ENCODE results near the gene GNG2. TPM values are rescaled to one million over a fixed set of nuclear protein-coding genes. Genes with fewer than 3 reads are reported as not detected.

The GNG2 gene
- total RNA-seq, 1 donor = 4.3 TPM

DNA sequence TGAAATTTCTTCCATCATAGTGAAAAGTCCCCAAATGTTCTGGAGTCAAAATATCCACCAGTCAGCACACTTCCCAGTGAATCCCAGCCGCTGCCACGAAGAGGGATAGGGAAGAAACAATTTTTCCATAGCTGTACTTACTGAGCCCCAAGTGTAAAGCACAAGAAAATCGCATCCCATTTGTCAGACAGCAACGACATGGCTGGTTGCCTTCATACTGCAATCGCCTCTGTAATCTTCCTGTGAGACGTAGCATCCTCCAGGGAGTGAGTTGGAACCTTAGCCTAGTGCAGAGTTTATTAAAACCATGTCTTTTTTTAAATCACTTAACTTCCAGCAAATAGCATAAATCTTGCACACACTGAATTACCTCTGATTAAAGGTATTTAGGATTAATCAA, 56.8 kb downstream of the GNG2 start:
- H3K4me3 ChIP-seq (ENCODE audit: low read depth, low read length) = no peak overlapping the region
- TF ChIP-seq, protein P1, sequence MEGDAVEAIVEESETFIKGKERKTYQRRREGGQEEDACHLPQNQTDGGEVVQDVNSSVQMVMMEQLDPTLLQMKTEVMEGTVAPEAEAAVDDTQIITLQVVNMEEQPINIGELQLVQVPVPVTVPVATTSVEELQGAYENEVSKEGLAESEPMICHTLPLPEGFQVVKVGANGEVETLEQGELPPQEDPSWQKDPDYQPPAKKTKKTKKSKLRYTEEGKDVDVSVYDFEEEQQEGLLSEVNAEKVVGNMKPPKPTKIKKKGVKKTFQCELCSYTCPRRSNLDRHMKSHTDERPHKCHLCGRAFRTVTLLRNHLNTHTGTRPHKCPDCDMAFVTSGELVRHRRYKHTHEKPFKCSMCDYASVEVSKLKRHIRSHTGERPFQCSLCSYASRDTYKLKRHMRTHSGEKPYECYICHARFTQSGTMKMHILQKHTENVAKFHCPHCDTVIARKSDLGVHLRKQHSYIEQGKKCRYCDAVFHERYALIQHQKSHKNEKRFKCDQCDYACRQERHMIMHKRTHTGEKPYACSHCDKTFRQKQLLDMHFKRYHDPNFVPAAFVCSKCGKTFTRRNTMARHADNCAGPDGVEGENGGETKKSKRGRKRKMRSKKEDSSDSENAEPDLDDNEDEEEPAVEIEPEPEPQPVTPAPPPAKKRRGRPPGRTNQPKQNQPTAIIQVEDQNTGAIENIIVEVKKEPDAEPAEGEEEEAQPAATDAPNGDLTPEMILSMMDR (IDR thresholded peaks at IDR 0.05; ENCODE audit: insufficient read depth, low read depth, low read length) = no peak
- no peak for DNase-seq (ENCODE audit: low read depth)

DNA sequence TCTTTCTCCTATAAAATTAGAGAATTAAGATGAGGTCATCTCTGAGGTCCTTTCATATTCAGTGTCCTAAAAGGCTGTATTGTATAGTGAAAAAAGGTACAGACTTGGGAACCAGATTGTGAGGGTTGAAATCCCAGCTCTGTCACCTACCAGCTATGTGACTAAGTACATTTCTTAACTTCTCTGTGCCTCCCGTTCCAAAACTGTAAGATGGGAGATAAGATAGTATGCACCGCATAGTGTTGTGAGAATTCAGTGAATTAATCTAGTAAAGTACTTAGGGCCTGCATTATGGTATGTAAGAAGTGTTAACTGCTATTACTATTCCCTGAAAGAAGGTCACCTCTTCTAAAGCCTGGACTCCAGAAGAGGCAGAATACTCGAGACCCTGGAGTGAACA, 60.6 kb downstream of the GNG2 start:
- TF ChIP-seq, protein P1 (IDR thresholded peaks at IDR 0.05; ENCODE audit: insufficient read depth, low read depth, low read length) = no peak
- DNase-seq (ENCODE audit: low read depth) = no peak
- no peak overlapping the region for H3K4me3 ChIP-seq (ENCODE audit: low read depth, low read length)

DNA sequence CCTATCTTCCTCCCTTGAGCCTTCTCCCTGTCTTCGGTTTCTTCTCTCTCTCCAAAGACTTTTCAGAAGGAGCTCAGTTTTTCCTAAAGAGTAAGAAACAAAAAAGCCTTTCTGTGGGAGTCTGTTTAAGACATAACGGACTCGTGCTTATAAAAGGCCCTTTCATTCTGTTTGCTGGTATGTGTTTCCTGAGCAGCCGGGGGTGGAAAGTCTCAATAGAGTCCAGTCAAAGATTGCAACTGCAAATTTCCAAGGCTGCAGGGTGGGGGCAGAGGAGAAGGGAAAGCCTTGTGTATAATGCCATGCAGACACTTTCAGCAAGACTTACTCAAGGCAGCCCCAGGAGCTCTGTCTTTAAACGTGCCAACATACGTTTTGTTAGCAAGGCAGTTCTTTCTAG, 62.2 kb downstream of the GNG2 start:
- DNase-seq (ENCODE audit: low read depth) = peak; percentile 39
- TF ChIP-seq, protein P1 (IDR thresholded peaks at IDR 0.05; ENCODE audit: insufficient read depth, low read depth, low read length) = no peak
- H3K4me3 ChIP-seq (ENCODE audit: low read depth, low read length) = no peak overlapping the region

DNA sequence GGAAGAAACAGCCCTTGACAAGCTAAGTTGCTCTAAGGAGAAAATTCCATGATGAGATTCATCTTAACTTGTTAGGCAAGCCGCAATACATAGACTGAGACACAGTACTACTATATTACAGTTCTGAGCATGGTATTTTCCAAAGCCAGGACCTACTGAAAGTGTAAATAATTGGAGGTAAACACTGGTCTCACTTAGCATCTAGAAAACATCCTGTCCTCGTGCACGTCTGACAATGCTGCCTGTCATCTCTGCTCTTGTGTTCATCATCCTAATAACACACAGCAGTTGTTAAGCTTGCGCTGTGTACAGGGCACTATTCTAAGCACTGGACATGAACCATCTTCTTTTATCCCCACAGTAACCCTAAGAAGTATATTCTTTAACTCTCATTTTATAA, 64.2 kb downstream of the GNG2 start:
- no peak for DNase-seq (ENCODE audit: low read depth)
- TF ChIP-seq, protein P1 (IDR thresholded peaks at IDR 0.05; ENCODE audit: insufficient read depth, low read depth, low read length) = no peak
- no peak overlapping the region for H3K4me3 ChIP-seq (ENCODE audit: low read depth, low read length)

DNA sequence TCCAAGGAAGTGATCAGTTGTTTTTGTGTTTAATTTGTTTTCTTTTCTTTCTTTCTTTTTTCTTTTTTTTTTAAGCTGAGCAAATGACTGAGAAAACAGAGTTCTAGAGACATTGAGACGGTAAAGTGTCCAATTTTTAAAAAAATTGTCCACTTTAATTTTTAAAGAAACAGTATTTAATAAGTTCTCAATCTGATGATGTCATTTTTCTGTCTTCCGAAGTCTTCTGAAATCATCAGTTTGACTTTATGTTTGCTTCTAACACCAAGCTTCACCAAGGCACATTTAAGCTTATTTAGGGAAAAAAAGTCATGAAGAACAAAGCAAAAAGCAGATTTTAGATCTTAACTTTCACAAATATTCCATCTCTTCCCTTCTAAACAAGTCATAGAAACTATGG, 65.6 kb downstream of the GNG2 start:
- TF ChIP-seq, protein P1 (IDR thresholded peaks at IDR 0.05; ENCODE audit: insufficient read depth, low read depth, low read length) = no peak
- DNase-seq (ENCODE audit: low read depth) = no peak

DNA sequence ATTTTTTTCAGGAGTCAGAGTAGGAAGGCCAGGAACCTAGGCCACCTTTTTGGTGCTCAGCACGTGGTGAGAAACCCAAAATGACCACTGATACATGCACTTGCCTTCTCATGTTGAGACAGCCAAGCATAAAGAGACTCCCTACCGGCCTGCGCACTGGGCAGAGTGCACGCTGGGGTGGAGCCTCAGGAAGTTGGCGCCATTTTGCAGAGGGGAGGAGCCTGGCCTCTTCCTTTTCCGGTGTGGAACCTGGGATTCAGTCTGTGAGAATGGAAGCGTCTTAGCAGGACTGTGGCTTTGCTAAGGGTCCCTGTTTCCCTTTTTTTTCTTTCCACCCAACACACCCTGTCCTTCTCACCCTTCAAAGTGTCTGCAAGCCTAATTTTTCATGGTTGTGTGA, 66.0 kb downstream of the GNG2 start:
- H3K4me3 ChIP-seq (ENCODE audit: low read depth, low read length) = no peak overlapping the region
- TF ChIP-seq, protein P1 (IDR thresholded peaks at IDR 0.05; ENCODE audit: insufficient read depth, low read depth, low read length) = no peak
- DNase-seq (ENCODE audit: low read depth) = no peak

More for the DNA sequence above, 65.6 kb downstream of the GNG2 start:
- no peak overlapping the region for H3K4me3 ChIP-seq (ENCODE audit: low read depth, low read length)

DNA sequence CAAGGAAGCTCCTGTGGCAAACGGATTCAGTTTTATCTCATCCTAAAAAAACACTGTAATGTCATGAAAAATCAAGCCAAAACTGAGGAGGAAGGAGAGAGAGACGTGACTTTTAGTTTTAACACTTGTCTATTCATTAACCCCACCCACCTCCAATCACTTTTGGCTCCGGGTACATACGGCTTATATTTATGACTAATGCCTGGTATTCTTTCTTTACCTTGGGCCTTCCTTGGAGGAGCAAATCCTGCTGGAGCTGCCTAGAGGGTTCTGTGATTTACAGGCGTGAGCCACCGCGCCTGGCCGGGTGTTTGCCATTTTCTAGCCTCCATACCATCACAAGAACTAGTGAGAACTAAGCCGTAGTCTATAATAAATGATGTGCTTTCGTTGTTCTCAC, 68.2 kb downstream of the GNG2 start:
- H3K4me3 ChIP-seq (ENCODE audit: low read depth, low read length) = no peak overlapping the region
- no peak for DNase-seq (ENCODE audit: low read depth)
- TF ChIP-seq, protein P1 (IDR thresholded peaks at IDR 0.05; ENCODE audit: insufficient read depth, low read depth, low read length) = no peak

All from fibroblast of villous mesenchyme (primary cell).